ENCODE measurements around the gene SMLR1. TPM values are rescaled to one million over a fixed set of nuclear protein-coding genes. Genes with fewer than 3 reads are reported as not detected.

Gene SMLR1
- total and polyA plus RNA-seq, 7 experiments from 2014 or later, result not detected

DNA sequence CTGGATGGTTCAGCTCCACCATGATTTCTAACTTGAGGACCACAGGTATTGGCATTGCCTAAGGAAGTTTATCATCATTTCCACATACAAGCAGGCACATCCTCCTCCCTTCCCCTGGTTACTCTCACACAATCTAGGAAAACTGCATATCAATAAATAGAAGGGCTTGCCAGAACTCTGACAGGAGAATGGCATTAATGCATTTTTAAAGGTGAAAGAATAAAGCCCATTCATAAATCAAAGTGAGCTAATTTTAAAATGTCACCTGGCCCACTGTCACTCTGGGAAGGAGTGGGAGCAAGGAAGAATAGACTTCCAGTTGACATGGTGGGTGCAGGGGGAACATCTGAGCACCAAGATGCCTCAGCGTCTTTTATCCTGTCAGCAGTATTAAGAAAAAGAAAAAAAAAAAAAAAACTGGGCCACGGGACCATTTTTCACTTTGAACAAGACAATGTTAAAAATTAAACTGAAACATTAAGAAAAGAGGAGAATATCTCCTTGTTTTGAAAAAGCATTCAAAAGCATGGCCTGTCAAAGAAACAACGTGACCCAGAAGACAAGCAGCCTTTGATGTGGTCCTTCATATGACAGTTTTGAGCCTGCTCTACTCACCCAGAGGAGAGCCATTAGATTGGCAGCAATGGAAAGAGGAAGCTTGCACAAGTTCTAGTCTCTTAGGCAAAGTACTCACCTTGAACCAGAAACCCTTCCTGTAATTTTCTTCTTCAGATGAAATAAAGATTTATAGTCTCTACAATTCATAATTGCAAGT lies 39.3 kb upstream of the SMLR1 start:
- no peak overlapping the region for H3K4me3 Mint-ChIP-seq
- H3K9me3 Mint-ChIP-seq, result peaks cover 0 to 2% (median 0%) of the 10 kb centered on the region in 11 donors
- Histone ChIP-seq H3K4me1 (ENCODE audit: control insufficient read depth in 2 of 2, insufficient read depth in 2 of 2, low read length in 2 of 2) (no peaks in the 10 kb centered on the region), H3K27ac (ENCODE audit: low read depth, low read length) (no peak overlapping the region), H3K9me3 (ENCODE audit: control insufficient read depth in 2 of 3, low read length in 3 of 3) (no peaks in the 10 kb centered on the region), H3K27me3 (ENCODE audit: control insufficient read depth in 2 of 2, insufficient read depth in 2 of 2, low read length in 2 of 2) (no peaks in the 10 kb centered on the region), H3K36me3 (ENCODE audit: control insufficient read depth in 2 of 3, insufficient read depth in 3 of 3, low read length in 3 of 3) (no peaks in the 10 kb centered on the region), H3K4me3 (ENCODE audit: low read length) (no peak overlapping the region)
- ChIA-PET CTCF (interaction anchor here (0.9 kb wide), 1 partner anchor 33 kb away, joined by 3 read pairs; no protein-coding TSS in a partner anchor), POLR2A (interaction anchor here (0.5 kb wide), 1 partner anchor 319 kb away, joined by 3 read pairs; no protein-coding TSS in a partner anchor)
- DNase-seq (no peak), ATAC-seq (no peak)
- intact Hi-C loops (cut with micrococcal nuclease), result no loop called here
- no peaks in the 10 kb centered on the region for H3K36me3 Mint-ChIP-seq
- peaks cover 0 to 6% (median 0%) of the 10 kb centered on the region in 7 donors for H3K4me1 Mint-ChIP-seq
- H3K27ac Mint-ChIP-seq, result no peak overlapping the region
- peaks cover 0 to 5% (median 0%) of the 10 kb centered on the region in 5 donors for H3K27me3 Mint-ChIP-seq

DNA sequence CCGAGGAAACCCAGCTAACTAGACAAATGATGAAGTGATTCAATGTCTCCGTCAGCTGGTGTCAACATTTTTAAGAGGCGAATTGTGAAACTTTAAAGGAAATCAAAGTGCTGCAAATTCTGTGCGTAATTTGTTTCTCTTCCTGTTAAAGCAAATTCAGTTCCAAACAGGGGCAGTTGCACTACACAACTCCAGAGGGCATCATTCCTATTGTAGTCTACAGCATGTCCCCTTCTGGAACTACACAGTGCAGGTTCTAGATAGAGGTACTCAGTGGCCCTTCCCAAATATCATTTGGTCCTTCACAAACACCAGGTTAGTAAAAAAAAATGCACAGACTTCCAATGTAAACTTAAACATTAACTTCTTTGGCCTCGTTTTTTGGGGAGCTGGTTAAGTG lies 38.3 kb upstream of the SMLR1 start:
- no peak for DNase-seq
- ATAC-seq, result no peak
- Mint-ChIP-seq H3K4me3 (no peak overlapping the region), H3K27ac (no peak overlapping the region), H3K27me3 (peaks cover 0 to 7% (median 0%) of the 10 kb centered on the region in 5 donors), H3K36me3 (no peaks in the 10 kb centered on the region), H3K9me3 (peaks cover 0 to 2% (median 0%) of the 10 kb centered on the region in 11 donors), H3K4me1 (peaks cover 0 to 6% (median 0%) of the 10 kb centered on the region in 7 donors)
- ChIA-PET POLR2A (no interaction called here), CTCF (no interaction called here)
- H3K27ac ChIP-seq (ENCODE audit: low read depth, low read length), result no peak overlapping the region
- H3K4me3 ChIP-seq (ENCODE audit: low read length), result no peak overlapping the region
- H3K36me3 ChIP-seq (ENCODE audit: control insufficient read depth in 2 of 3, insufficient read depth in 3 of 3, low read length in 3 of 3), result no peaks in the 10 kb centered on the region
- no peaks in the 10 kb centered on the region for H3K27me3 ChIP-seq (ENCODE audit: control insufficient read depth in 2 of 2, insufficient read depth in 2 of 2, low read length in 2 of 2)
- intact Hi-C loops (cut with micrococcal nuclease), result no loop called here
- H3K4me1 ChIP-seq (ENCODE audit: control insufficient read depth in 2 of 2, insufficient read depth in 2 of 2, low read length in 2 of 2), result no peaks in the 10 kb centered on the region
- H3K9me3 ChIP-seq (ENCODE audit: control insufficient read depth in 2 of 3, low read length in 3 of 3), result no peaks in the 10 kb centered on the region

DNA sequence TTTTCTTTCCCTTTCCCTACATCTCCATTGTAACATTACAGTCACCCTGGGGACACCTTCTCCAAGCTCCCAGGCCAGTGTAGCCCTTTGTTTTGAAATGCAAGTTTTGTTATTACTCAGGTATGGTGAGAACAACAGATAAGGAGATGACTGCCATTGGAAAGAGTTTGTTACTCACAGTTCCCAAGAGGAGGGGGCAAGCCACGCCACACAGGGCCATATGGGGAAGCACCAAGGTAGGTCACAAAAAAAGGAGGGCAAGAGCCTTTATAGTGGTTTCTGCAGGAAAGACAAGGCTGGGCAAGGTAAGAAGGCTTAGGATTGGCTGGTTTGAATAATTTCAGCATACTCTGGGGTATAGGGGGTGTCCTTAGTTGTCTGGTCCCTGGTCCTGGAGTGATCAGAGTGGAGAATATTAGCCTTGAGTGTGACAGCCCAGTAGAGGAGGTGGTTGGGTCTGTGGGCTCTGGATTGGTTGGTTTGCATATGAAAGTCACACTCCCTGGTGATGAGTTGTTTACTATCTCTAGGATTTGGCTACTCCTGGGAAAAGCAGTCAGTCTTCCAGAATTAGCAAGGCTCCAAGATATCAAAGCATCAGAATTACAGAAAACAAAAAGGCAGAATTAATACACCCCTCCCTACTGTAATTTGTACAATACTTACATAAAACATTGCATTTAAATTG lies 33.1 kb upstream of the SMLR1 start:
- DNase-seq (no peak), ATAC-seq (no peak)
- Mint-ChIP-seq H3K27me3 (peaks cover 0 to 5% (median 0%) of the 10 kb centered on the region in 5 donors), H3K27ac (no peak overlapping the region), H3K4me1 (no peaks in the 10 kb centered on the region), H3K4me3 (no peak overlapping the region), H3K36me3 (no peaks in the 10 kb centered on the region), H3K9me3 (peaks cover 0 to 5% (median 0%) of the 10 kb centered on the region in 11 donors)
- POLR2A ChIA-PET, result no interaction called here
- H3K9me3 ChIP-seq (ENCODE audit: control insufficient read depth in 2 of 3, low read length in 3 of 3), result no peaks in the 10 kb centered on the region
- H3K27me3 ChIP-seq (ENCODE audit: control insufficient read depth in 2 of 2, insufficient read depth in 2 of 2, low read length in 2 of 2), result no peaks in the 10 kb centered on the region
- H3K27ac ChIP-seq (ENCODE audit: low read depth, low read length), result no peak overlapping the region
- no peaks in the 10 kb centered on the region for H3K4me1 ChIP-seq (ENCODE audit: control insufficient read depth in 2 of 2, insufficient read depth in 2 of 2, low read length in 2 of 2)
- no peak overlapping the region for H3K4me3 ChIP-seq (ENCODE audit: low read length)
- intact Hi-C loops (cut with micrococcal nuclease), result no loop called here
- no peaks in the 10 kb centered on the region for H3K36me3 ChIP-seq (ENCODE audit: control insufficient read depth in 2 of 3, insufficient read depth in 3 of 3, low read length in 3 of 3)
- CTCF ChIA-PET, result no interaction called here

DNA sequence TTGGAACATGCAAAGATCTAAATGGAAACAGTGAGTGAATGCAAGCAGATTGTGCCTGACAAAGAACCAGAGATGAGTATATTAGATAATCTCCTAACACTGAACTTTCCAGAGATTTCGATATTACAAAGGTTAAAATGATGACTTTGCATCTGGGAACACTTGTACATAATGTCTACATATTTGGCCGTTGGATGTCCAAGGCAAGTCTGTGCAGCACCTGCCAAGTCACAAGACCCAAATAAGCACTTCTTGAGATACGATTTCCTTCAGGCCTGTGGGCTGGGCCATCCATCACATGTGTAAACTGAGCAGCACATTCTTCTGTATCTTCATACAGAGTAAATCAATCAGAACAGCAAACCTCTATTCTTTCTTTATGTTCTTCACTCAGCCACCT lies 32.5 kb upstream of the SMLR1 start:
- CTCF ChIA-PET, result no interaction called here
- no peaks in the 10 kb centered on the region for H3K4me1 Mint-ChIP-seq
- H3K27ac ChIP-seq (ENCODE audit: low read depth, low read length), result no peak overlapping the region

DNA sequence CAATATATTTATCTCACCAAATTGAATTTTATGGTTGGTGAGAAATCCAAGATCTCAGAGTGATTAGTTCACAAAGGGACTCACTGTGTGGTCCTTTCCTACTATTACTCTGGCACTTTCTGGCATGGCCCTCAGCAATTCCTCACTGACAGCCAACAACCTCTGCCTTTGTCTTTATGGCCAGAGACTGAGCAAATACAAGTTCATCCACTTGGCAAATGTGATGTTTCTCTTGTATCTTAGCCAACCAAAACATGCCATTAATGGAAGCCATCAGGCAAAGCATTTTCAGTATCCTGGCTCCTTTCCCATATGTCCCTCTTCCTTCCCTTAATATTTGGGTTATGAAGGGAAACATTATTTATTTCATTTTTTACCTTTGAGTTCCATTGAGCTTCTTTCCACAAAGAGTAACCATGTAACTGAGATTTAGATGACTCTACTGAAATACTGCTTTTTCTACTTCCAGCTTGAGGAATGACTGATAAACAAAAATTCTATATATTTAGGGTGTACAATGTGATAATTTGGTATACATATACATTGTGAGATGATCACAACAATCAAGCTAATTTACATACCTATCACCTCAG lies 30.8 kb upstream of the SMLR1 start:
- DNase-seq, result no peak
- Histone ChIP-seq H3K27me3 (ENCODE audit: control insufficient read depth in 2 of 2, insufficient read depth in 2 of 2, low read length in 2 of 2) (no peaks in the 10 kb centered on the region), H3K27ac (ENCODE audit: low read depth, low read length) (no peak overlapping the region), H3K4me1 (ENCODE audit: control insufficient read depth in 2 of 2, insufficient read depth in 2 of 2, low read length in 2 of 2) (no peaks in the 10 kb centered on the region), H3K9me3 (ENCODE audit: control insufficient read depth in 2 of 3, low read length in 3 of 3) (no peaks in the 10 kb centered on the region), H3K36me3 (ENCODE audit: control insufficient read depth in 2 of 3, insufficient read depth in 3 of 3, low read length in 3 of 3) (no peaks in the 10 kb centered on the region), H3K4me3 (ENCODE audit: low read length) (no peak overlapping the region)
- no peak overlapping the region for H3K27ac Mint-ChIP-seq
- ChIA-PET POLR2A (no interaction called here), CTCF (interaction anchor here (0.6 kb wide), 1 partner anchor 1296 kb away, joined by 3 read pairs; no protein-coding TSS in a partner anchor)
- H3K36me3 Mint-ChIP-seq, result no peaks in the 10 kb centered on the region
- no peak overlapping the region for H3K4me3 Mint-ChIP-seq
- peaks cover 0 to 8% (median 0%) of the 10 kb centered on the region in 5 donors for H3K27me3 Mint-ChIP-seq
- no peaks in the 10 kb centered on the region for H3K4me1 Mint-ChIP-seq
- H3K9me3 Mint-ChIP-seq, result peaks cover 0 to 8% (median 0%) of the 10 kb centered on the region in 11 donors
- intact Hi-C loops (cut with micrococcal nuclease), result no loop called here
- ATAC-seq, result no peak

More for the DNA sequence above, 32.5 kb upstream of the SMLR1 start:
- peaks cover 0 to 5% (median 0%) of the 10 kb centered on the region in 5 donors for H3K27me3 Mint-ChIP-seq
- DNase-seq (no peak), ATAC-seq (no peak)
- Histone ChIP-seq H3K9me3 (ENCODE audit: control insufficient read depth in 2 of 3, low read length in 3 of 3) (no peaks in the 10 kb centered on the region), H3K4me3 (ENCODE audit: low read length) (no peak overlapping the region), H3K36me3 (ENCODE audit: control insufficient read depth in 2 of 3, insufficient read depth in 3 of 3, low read length in 3 of 3) (no peaks in the 10 kb centered on the region), H3K27me3 (ENCODE audit: control insufficient read depth in 2 of 2, insufficient read depth in 2 of 2, low read length in 2 of 2) (no peaks in the 10 kb centered on the region), H3K4me1 (ENCODE audit: control insufficient read depth in 2 of 2, insufficient read depth in 2 of 2, low read length in 2 of 2) (no peaks in the 10 kb centered on the region)
- POLR2A ChIA-PET, result no interaction called here
- intact Hi-C loops (cut with micrococcal nuclease), result no loop called here
- peaks cover 0 to 8% (median 0%) of the 10 kb centered on the region in 11 donors for H3K9me3 Mint-ChIP-seq
- H3K27ac Mint-ChIP-seq, result no peak overlapping the region
- no peaks in the 10 kb centered on the region for H3K36me3 Mint-ChIP-seq
- no peak overlapping the region for H3K4me3 Mint-ChIP-seq

DNA sequence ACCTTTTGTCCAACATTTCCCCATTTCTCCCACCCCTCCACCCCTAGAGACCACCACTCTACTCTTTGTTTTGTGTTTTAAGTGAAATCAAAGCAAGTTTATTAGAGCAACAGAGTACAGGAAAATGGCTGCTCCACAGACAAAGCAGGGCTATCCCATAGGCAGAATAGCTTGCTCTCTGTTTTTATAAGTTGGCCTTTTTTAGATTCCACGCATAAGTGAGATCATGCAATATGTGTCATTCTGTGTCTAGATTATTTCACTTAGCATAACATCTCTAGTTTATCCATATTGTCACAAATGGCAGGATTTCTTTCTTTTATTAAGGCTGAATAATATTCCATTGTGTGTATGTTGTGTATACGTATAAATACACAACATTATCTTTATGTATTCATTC lies 30.1 kb upstream of the SMLR1 start:
- Histone ChIP-seq H3K27me3 (ENCODE audit: control insufficient read depth in 2 of 2, insufficient read depth in 2 of 2, low read length in 2 of 2) (no peaks in the 10 kb centered on the region), H3K9me3 (ENCODE audit: control insufficient read depth in 2 of 3, low read length in 3 of 3) (no peaks in the 10 kb centered on the region), H3K36me3 (ENCODE audit: control insufficient read depth in 2 of 3, insufficient read depth in 3 of 3, low read length in 3 of 3) (no peaks in the 10 kb centered on the region), H3K4me3 (ENCODE audit: low read length) (no peak overlapping the region), H3K27ac (ENCODE audit: low read depth, low read length) (no peak overlapping the region), H3K4me1 (ENCODE audit: control insufficient read depth in 2 of 2, insufficient read depth in 2 of 2, low read length in 2 of 2) (no peaks in the 10 kb centered on the region)
- intact Hi-C loops (cut with micrococcal nuclease), result no loop called here
- Mint-ChIP-seq H3K9me3 (peaks cover 0 to 11% (median 1%) of the 10 kb centered on the region in 11 donors), H3K27me3 (peaks cover 0 to 8% (median 0%) of the 10 kb centered on the region in 5 donors), H3K4me3 (no peak overlapping the region), H3K36me3 (no peaks in the 10 kb centered on the region), H3K27ac (no peak overlapping the region), H3K4me1 (no peaks in the 10 kb centered on the region)
- DNase-seq, result no peak
- CTCF ChIA-PET, result interaction anchor here (0.6 kb wide), 2 partner anchors 749 to 1296 kb away, joined by 3 to 5 read pairs; no protein-coding TSS in a partner anchor
- POLR2A ChIA-PET, result no interaction called here
- ATAC-seq, result no peak
